ENCODE data around the gene ALPK3. TPM values are rescaled to one million over a fixed set of nuclear protein-coding genes. Genes with fewer than 3 reads are reported as not detected.
A peak's percentile ranks its signal among the peaks of the same experiment; 100 is the strongest.

The ALPK3 gene
- total RNA-seq, 1 experiment from 2014 or later = 17.7 TPM

- H3K79me2 ChIP-seq (ENCODE audit: insufficient read depth, low read length) = no peaks in the 10 kb centered on the region
- Mint-ChIP-seq H3K4me1 (no peaks in the 10 kb centered on the region; a peak in 1 of 4 replicates), H3K36me3 (ENCODE audit: insufficient read depth in 1 of 3, low read depth in 3 of 3) (peaks cover 0 to 24% (median 5%) of the 10 kb centered on the region in 3 experiments; a peak in 3 of 7 replicates), H3K27ac (no peak overlapping the region), H3K27me3 (ENCODE audit: low read depth) (no peaks in the 10 kb centered on the region), H3K9me3 (no peaks in the 10 kb centered on the region; a peak in 1 of 5 replicates), H3K4me3 (no peak overlapping the region)
- H3K14ac ChIP-seq (ENCODE audit: insufficient read depth, low read length) = no peak overlapping the region
- no peak overlapping the region for H4K91ac ChIP-seq (ENCODE audit: insufficient read length, low read depth, low read length)
- H3K79me1 ChIP-seq (ENCODE audit: insufficient read depth, low read depth, low read length, poor library complexity, severe bottlenecking) = no peaks in the 10 kb centered on the region
- H3K4me1 ChIP-seq (ENCODE audit: insufficient read depth, low read length) = no peaks in the 10 kb centered on the region
- H2AK5ac ChIP-seq (ENCODE audit: insufficient read length, low read length) = no peak overlapping the region
- no peaks in the 10 kb centered on the region for H4K20me1 ChIP-seq (ENCODE audit: control insufficient read depth, insufficient read depth, insufficient read length)
- no CpG with 5 or more reads among the region's 5 CpGs for WGBS (ENCODE audit: extremely low coverage, insufficient read length, low lambda C conversion rate)
- H2BK5ac ChIP-seq (ENCODE audit: insufficient read length, low read length) = no peak overlapping the region
- no peak overlapping the region for H3K27ac ChIP-seq (ENCODE audit: insufficient read length, low read depth, low read length)
- no peak for TF ChIP-seq CTCF (conservative IDR thresholded peaks at IDR 0.05)
- H2AFZ ChIP-seq (ENCODE audit: low read length) = no peak overlapping the region
- H4K8ac ChIP-seq (replicated peaks; ENCODE audit: insufficient read length, low read depth, low read length) = no peak overlapping the region
- H3K9me3 ChIP-seq (ENCODE audit: control insufficient read depth, low read depth, low read length) = no peaks in the 10 kb centered on the region
- H3K18ac ChIP-seq (ENCODE audit: insufficient read length, low read depth, low read length) = no peak overlapping the region
- no peak overlapping the region for H3K56ac ChIP-seq (ENCODE audit: insufficient read length, low read depth, low read length)
- no peak overlapping the region for H2BK15ac ChIP-seq (ENCODE audit: low read depth, low read length)
- H3K4me2 ChIP-seq (ENCODE audit: insufficient read depth, insufficient read length, low read length) = no peak overlapping the region
- DNase-seq = no peak
- H2BK20ac ChIP-seq (ENCODE audit: low read depth, low read length, poor library complexity, severe bottlenecking) = no peak overlapping the region
- H3K23ac ChIP-seq (ENCODE audit: insufficient read length, low read depth, low read length) = no peak overlapping the region
- H3T11ph ChIP-seq (ENCODE audit: low read length) = no peak overlapping the region
- H3K9ac ChIP-seq (ENCODE audit: extremely low read depth, insufficient read length, low read length) = no peak overlapping the region
- no peak overlapping the region for H3K4ac ChIP-seq (ENCODE audit: low read depth, low read length)
- no peak overlapping the region for H2BK120ac ChIP-seq (ENCODE audit: low read depth, low read length, poor library complexity, severe bottlenecking)
- H4K5ac ChIP-seq (ENCODE audit: insufficient read length, low read depth, low read length) = peak overlapping the region; percentile 3
- no peaks in the 10 kb centered on the region for H3K23me2 ChIP-seq (ENCODE audit: insufficient read length, low read depth, low read length, poor library complexity, severe bottlenecking)
- no peaks in the 10 kb centered on the region for H3K27me3 ChIP-seq (ENCODE audit: insufficient read depth, low read length)
- H2BK12ac ChIP-seq (ENCODE audit: insufficient read length, low read depth, low read length) = no peak overlapping the region
Observed at GRCh38 chr15:84835661-84836337, 18.6 kb downstream of the ALPK3 start.

All from H9 (cell line).